HEK293 (cell line): ENCODE measurements around the gene DHRS2.

Source experiments
- CTCF ChIA-PET: fragments of 350-600 bp; formaldehyde crosslinking; extraction: SDS; loops from one replicate; lab custom pipeline; 2021; ENCODE audit warnings: antibody characterized with exemption; lab: Yijun Ruan, JAX
- POLR2A ChIA-PET: fragments of 300-600 bp; formaldehyde crosslinking; extraction: SDS; loops from one replicate; lab custom pipeline; 2020; ENCODE audit warnings: antibody characterized with exemption, inconsistent platforms; lab: Yijun Ruan, JAX
- H3K27ac ChIP-seq: fragments of 200-500 bp; sonication (Bioruptor generic); 2 replicates; pipeline ENCODE4 v1.5.1; 2014; ENCODE audit warnings: low read depth, low read length, control low read depth, inconsistent platforms; ENCODE audit errors: extremely low read depth
- H3K36me3 ChIP-seq, 2 experiments: fragments of 200-500 bp in 1 of 2; sonication (Bioruptor generic) in 1 of 2; 1 replicate in 1 of 2; 2 replicates in 1 of 2; pipeline ENCODE4 v1.5.1; 2014 to 2017; ENCODE audit warnings: inconsistent platforms in 2 of 2, low read length in 2 of 2; ENCODE audit not compliant: control insufficient read depth in 2 of 2, insufficient read depth in 1 of 2
- H3K4me1 ChIP-seq: fragments of 200-500 bp; sonication (Bioruptor generic); 2 replicates; pipeline ENCODE4 v1.5.1; 2014; ENCODE audit warnings: mild to moderate bottlenecking, low read length, inconsistent platforms; ENCODE audit not compliant: control insufficient read depth, insufficient read depth
- H3K4me3 ChIP-seq: 2 replicates; pipeline ENCODE4 v1.5.1; 2011; ENCODE audit warnings: low read depth, mild to moderate bottlenecking, control low read depth, low read length, moderate library complexity
- H3K9me3 ChIP-seq: fragments of 200-500 bp; sonication (Bioruptor generic); 2 replicates; pipeline ENCODE4 v1.5.1; 2014; ENCODE audit warnings: low read depth, low read length, inconsistent platforms; ENCODE audit not compliant: control insufficient read depth, insufficient read depth
- GLIS1 ChIP-seq: fragments of 450-650 bp; formaldehyde crosslinking; IDR thresholded peaks from 2 replicates; pipeline ENCODE4 v1.5.1; 2016; ENCODE audit warnings: missing biosample characterization, missing genetic modification characterization
- KLF9 ChIP-seq: fragments of 450-650 bp; formaldehyde crosslinking; IDR thresholded peaks from 2 replicates; pipeline ENCODE4 v1.5.1; 2016; ENCODE audit warnings: missing biosample characterization, missing genetic modification characterization, low read depth
- REPIN1 ChIP-seq: fragments of 450-650 bp; formaldehyde crosslinking; IDR thresholded peaks from 2 replicates; pipeline ENCODE4 v1.5.1; 2017; ENCODE audit warnings: missing biosample characterization, missing genetic modification characterization, low read depth
- SCRT2 ChIP-seq: fragments of 450-650 bp; formaldehyde crosslinking; IDR thresholded peaks from 2 replicates; pipeline ENCODE4 v1.5.1; 2016; ENCODE audit warnings: missing biosample characterization, missing genetic modification characterization
- ZNF121 ChIP-seq: fragments of 450-650 bp; formaldehyde crosslinking; IDR thresholded peaks from 2 replicates; pipeline ENCODE4 v1.5.1; 2016; ENCODE audit warnings: missing biosample characterization, missing genetic modification characterization
- ZNF132 ChIP-seq: fragments of 450-650 bp; formaldehyde crosslinking; IDR thresholded peaks from 2 replicates; pipeline ENCODE4 v1.5.1; 2017; ENCODE audit warnings: missing biosample characterization, missing genetic modification characterization, borderline replicate concordance
- ZNF175 ChIP-seq: fragments of 450-650 bp; formaldehyde crosslinking; IDR thresholded peaks from 2 replicates; pipeline ENCODE4 v1.5.1; 2016; ENCODE audit warnings: missing biosample characterization, missing genetic modification characterization
- ZNF324 ChIP-seq: fragments of 450-650 bp; formaldehyde crosslinking; IDR thresholded peaks from 2 replicates; pipeline ENCODE4 v1.5.1; 2016; ENCODE audit warnings: missing biosample characterization, missing genetic modification characterization
- ZNF518A ChIP-seq: fragments of 450-650 bp; formaldehyde crosslinking; conservative IDR thresholded peaks from 2 replicates; pipeline ENCODE4 v1.5.1; 2016; ENCODE audit warnings: low read depth, missing biosample characterization, missing genetic modification characterization
- ZNF596 ChIP-seq: fragments of 450-650 bp; IDR thresholded peaks from 2 replicates; pipeline ENCODE4 v1.5.0; 2018; ENCODE audit warnings: missing biosample characterization, mild to moderate bottlenecking, missing genetic modification characterization, moderate library complexity
- ZNF707 ChIP-seq: fragments of 450-650 bp; formaldehyde crosslinking; IDR thresholded peaks from 2 replicates; pipeline ENCODE4 v1.5.1; 2016; ENCODE audit warnings: missing biosample characterization, missing genetic modification characterization
- ZNF768 ChIP-seq: fragments of 450-650 bp; formaldehyde crosslinking; IDR thresholded peaks from 2 replicates; pipeline ENCODE4 v1.5.1; 2018; ENCODE audit warnings: missing biosample characterization, mild to moderate bottlenecking, missing genetic modification characterization
- ZNF777 ChIP-seq: fragments of 450-650 bp; formaldehyde crosslinking; IDR thresholded peaks from 2 replicates; pipeline ENCODE4 v1.5.1; 2017; ENCODE audit warnings: missing biosample characterization, missing genetic modification characterization, borderline replicate concordance
- ZSCAN4 ChIP-seq: fragments of 450-650 bp; formaldehyde crosslinking; IDR thresholded peaks from 2 replicates; pipeline ENCODE4 v1.5.1; 2017; ENCODE audit warnings: missing biosample characterization, missing genetic modification characterization
- TF ChIP-seq, protein P1 (sequence below): fragments of 450-650 bp; formaldehyde crosslinking; optimal IDR thresholded peaks from 2 replicates; pipeline ENCODE3; 2016; ENCODE audit warnings: missing biosample characterization, mild to moderate bottlenecking, missing genetic modification characterization
- TF ChIP-seq, protein P2 (sequence below): fragments of 450-650 bp; formaldehyde crosslinking; IDR thresholded peaks from 2 replicates; pipeline ENCODE4 v1.5.0; 2017; ENCODE audit warnings: missing biosample characterization, missing genetic modification characterization, borderline replicate concordance
- TF ChIP-seq, protein P3 (sequence below): fragments of 450-650 bp; IDR thresholded peaks from 2 replicates; pipeline ENCODE4 v1.5.1; 2018; ENCODE audit warnings: missing biosample characterization, mild to moderate bottlenecking, missing genetic modification characterization
- TF ChIP-seq, protein P4 (sequence below): fragments of 450-650 bp; IDR thresholded peaks from 2 replicates; pipeline ENCODE4 v1.5.1; 2018; ENCODE audit warnings: missing biosample characterization, missing genetic modification characterization

DHRS2 gene

DNA sequence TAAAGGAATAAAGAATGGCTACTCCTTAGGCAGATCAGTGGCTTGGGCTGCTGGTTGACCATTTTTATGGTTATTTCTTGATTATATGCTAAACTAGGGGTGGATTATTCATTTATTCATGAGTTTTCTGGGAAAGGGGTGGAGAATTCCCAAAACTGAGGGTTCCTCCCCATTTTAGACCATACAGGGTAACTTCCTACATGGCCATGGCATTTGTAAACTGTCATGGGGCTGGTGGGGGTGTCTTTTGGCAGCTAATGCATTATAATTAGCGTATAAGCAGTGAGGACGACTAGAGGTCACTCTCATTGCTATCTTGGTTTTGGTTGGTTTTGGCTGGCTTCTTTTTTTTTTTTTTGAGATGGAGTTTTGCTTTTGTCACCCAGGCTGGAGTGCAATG lies 32.0 kb upstream of the DHRS2 start (continued):
- TF ChIP-seq, protein P1, sequence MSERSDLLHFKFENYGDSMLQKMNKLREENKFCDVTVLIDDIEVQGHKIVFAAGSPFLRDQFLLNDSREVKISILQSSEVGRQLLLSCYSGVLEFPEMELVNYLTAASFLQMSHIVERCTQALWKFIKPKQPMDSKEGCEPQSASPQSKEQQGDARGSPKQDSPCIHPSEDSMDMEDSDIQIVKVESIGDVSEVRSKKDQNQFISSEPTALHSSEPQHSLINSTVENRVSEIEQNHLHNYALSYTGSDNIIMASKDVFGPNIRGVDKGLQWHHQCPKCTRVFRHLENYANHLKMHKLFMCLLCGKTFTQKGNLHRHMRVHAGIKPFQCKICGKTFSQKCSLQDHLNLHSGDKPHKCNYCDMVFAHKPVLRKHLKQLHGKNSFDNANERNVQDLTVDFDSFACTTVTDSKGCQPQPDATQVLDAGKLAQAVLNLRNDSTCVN (tag by site-specific recombination): no peak
- TF ChIP-seq ZNF768: no peak
- no peak for TF ChIP-seq KLF9 (tag by site-specific recombination)

DNA sequence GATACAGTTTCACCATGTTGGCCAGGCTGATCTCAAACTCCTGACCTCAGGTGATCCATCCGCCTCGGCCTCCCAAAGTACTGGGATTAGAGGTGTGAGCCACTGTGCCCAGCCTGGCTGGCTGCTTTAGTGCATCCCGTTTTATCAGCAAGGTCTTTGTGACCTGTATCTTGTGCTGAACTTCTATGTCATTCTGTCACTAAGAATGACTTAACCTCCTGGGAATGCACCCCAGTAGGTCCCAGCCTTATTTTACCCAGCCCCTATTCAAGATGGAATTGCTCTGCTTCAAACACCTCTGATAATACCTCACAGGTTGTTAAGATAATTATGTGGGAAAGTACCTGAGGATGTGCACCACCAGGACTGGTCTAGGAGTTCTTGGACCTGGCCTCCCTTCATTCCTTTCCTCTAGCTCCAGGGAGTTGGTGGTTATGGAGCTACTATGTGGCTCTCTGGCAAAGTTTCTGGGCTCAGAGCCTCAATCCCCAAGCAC lies 31.4 kb upstream of the DHRS2 start:
- POLR2A ChIA-PET: no interaction called here
- no peak overlapping the region for H3K4me3 ChIP-seq
- no peaks in the 10 kb centered on the region for H3K36me3 ChIP-seq
- no peak overlapping the region for H3K27ac ChIP-seq
- no peak for TF ChIP-seq ZNF518A
- TF ChIP-seq ZSCAN4 (tag by site-specific recombination): no peak
- TF ChIP-seq REPIN1 (tag by site-specific recombination): no peak
- TF ChIP-seq, protein P2, sequence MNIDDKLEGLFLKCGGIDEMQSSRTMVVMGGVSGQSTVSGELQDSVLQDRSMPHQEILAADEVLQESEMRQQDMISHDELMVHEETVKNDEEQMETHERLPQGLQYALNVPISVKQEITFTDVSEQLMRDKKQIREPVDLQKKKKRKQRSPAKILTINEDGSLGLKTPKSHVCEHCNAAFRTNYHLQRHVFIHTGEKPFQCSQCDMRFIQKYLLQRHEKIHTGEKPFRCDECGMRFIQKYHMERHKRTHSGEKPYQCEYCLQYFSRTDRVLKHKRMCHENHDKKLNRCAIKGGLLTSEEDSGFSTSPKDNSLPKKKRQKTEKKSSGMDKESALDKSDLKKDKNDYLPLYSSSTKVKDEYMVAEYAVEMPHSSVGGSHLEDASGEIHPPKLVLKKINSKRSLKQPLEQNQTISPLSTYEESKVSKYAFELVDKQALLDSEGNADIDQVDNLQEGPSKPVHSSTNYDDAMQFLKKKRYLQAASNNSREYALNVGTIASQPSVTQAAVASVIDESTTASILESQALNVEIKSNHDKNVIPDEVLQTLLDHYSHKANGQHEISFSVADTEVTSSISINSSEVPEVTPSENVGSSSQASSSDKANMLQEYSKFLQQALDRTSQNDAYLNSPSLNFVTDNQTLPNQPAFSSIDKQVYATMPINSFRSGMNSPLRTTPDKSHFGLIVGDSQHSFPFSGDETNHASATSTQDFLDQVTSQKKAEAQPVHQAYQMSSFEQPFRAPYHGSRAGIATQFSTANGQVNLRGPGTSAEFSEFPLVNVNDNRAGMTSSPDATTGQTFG (tag by site-specific recombination): no peak
- TF ChIP-seq ZNF707 (tag by site-specific recombination): no peak
- no peak for TF ChIP-seq ZNF324 (tag by site-specific recombination)
- no peak for TF ChIP-seq ZNF175
- TF ChIP-seq SCRT2 (tag by site-specific recombination): no peak
- no peak for TF ChIP-seq ZNF121 (tag by site-specific recombination)
- no peak for TF ChIP-seq ZNF596
- TF ChIP-seq GLIS1 (tag by site-specific recombination): no peak
- TF ChIP-seq, protein P3, sequence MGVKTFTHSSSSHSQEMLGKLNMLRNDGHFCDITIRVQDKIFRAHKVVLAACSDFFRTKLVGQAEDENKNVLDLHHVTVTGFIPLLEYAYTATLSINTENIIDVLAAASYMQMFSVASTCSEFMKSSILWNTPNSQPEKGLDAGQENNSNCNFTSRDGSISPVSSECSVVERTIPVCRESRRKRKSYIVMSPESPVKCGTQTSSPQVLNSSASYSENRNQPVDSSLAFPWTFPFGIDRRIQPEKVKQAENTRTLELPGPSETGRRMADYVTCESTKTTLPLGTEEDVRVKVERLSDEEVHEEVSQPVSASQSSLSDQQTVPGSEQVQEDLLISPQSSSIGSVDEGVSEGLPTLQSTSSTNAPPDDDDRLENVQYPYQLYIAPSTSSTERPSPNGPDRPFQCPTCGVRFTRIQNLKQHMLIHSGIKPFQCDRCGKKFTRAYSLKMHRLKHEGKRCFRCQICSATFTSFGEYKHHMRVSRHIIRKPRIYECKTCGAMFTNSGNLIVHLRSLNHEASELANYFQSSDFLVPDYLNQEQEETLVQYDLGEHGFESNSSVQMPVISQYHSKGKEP (tag by site-specific recombination): no peak
- TF ChIP-seq, protein P4, sequence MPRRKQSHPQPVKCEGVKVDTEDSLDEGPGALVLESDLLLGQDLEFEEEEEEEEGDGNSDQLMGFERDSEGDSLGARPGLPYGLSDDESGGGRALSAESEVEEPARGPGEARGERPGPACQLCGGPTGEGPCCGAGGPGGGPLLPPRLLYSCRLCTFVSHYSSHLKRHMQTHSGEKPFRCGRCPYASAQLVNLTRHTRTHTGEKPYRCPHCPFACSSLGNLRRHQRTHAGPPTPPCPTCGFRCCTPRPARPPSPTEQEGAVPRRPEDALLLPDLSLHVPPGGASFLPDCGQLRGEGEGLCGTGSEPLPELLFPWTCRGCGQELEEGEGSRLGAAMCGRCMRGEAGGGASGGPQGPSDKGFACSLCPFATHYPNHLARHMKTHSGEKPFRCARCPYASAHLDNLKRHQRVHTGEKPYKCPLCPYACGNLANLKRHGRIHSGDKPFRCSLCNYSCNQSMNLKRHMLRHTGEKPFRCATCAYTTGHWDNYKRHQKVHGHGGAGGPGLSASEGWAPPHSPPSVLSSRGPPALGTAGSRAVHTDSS (tag by site-specific recombination): no peak
- no peak for TF ChIP-seq ZNF132 (tag by site-specific recombination)
- TF ChIP-seq ZNF777 (tag by site-specific recombination): no peak
- H3K4me1 ChIP-seq: no peaks in the 10 kb centered on the region
- CTCF ChIA-PET: no interaction called here
- H3K9me3 ChIP-seq: no peaks in the 10 kb centered on the region
